GM12878 (cell line): ENCODE measurements around the gene PLXND1. TPM values are rescaled to one million over a fixed set of nuclear protein-coding genes. Genes with fewer than 3 reads are reported as not detected.
"Not testable (repeated sequence)": the region's sequence is repeated elsewhere in the genome, so short reads cannot be mapped to it uniquely, and the experiment has no call there.

Experiments
- ATAC-seq: fragments of 200-7000 bp; cut with Tn5 transposase; 3 replicates; pipeline ENCODE4 v1.9.1; 2020; ENCODE audit warnings: mild to moderate bottlenecking, moderate library complexity
- BruUV-seq: library from RNA; stranded (reverse); fragments of 400-500 nt; replicated peaks from 2 replicates; lab custom pipeline; 2021; lab: Mats Ljungman, UMichigan
- CTCF ChIA-PET: fragments of 300-600 bp; sonication (Branson Sonifier 250); formaldehyde crosslinking; extraction: SDS; loops from one replicate; lab custom pipeline; 2021; ENCODE audit warnings: inconsistent platforms; lab: Yijun Ruan, JAX
- POLR2A ChIA-PET: fragments of 350-600 bp; formaldehyde crosslinking; extraction: SDS; loops from one replicate; lab custom pipeline; 2021; ENCODE audit warnings: inconsistent platforms; lab: Charles Lee
- RAD21 ChIA-PET: fragments of 300-600 bp; sonication (Branson Sonifier 250); formaldehyde crosslinking; loops from one replicate; lab custom pipeline; 2023; ENCODE audit warnings: antibody characterized with exemption; ENCODE audit not compliant: unreplicated experiment; lab: Charles Lee
- SMC1A ChIA-PET: fragments of 300-600 bp; sonication (Branson Sonifier 250); formaldehyde crosslinking; loops from one replicate; lab custom pipeline; 2023; ENCODE audit not compliant: unreplicated experiment, uncharacterized antibody; lab: Charles Lee
- DNase-seq: peaks from one replicate; pipeline ENCODE4 v3.0.0-alpha.2; 2011; ENCODE audit warnings: low read depth, low spot score
- FAIRE-seq: peaks from 3 replicates; lab custom pipeline; 2011; peaks lifted over from hg19 to GRCh38; lab: Jason Lieb, UNC
- H2AFZ ChIP-seq: 2 replicates; pipeline ENCODE4 v1.6.0; 2011; ENCODE audit warnings: low read depth, low read length, control low read depth; ENCODE audit not compliant: control insufficient read depth
- H3K27ac ChIP-seq: 2 replicates; pipeline ENCODE4 v1.5.1; 2011; ENCODE audit warnings: control low read depth; ENCODE audit not compliant: control insufficient read depth, insufficient read depth
- H3K27me3 ChIP-seq, 2 experiments: replicated peaks in 1 of 2; 2 replicates each; pipeline versions ENCODE4 v1.6.0 to v1.6.1; 2011; ENCODE audit warnings: low read length in 1 of 2; ENCODE audit not compliant: control insufficient read depth in 2 of 2, insufficient read depth in 2 of 2
- H3K36me3 ChIP-seq, 2 experiments: 2 replicates each; pipeline ENCODE4 v1.5.1; 2011; ENCODE audit warnings: low read length in 1 of 2; ENCODE audit not compliant: control insufficient read depth in 2 of 2, insufficient read depth in 2 of 2
- H3K4me1 ChIP-seq: 2 replicates; pipeline ENCODE4 v1.6.1; 2011; ENCODE audit warnings: mild to moderate bottlenecking, low read length, moderate library complexity, mixed read lengths; ENCODE audit not compliant: control insufficient read depth, insufficient read depth
- H3K4me2 ChIP-seq: 2 replicates; pipeline ENCODE4 v1.6.0; 2011; ENCODE audit warnings: control low read depth; ENCODE audit not compliant: control insufficient read depth, insufficient read depth
- H3K4me3 ChIP-seq: fragments of 200-600 bp; sonication (generic); 2 replicates; pipeline ENCODE4 v1.5.1; 2016
- H3K79me2 ChIP-seq: 2 replicates; pipeline ENCODE4 v1.6.0; 2011; ENCODE audit warnings: low read length; ENCODE audit not compliant: control insufficient read depth, insufficient read depth
- H3K9ac ChIP-seq: 2 replicates; pipeline ENCODE4 v1.8.0; 2011; ENCODE audit warnings: low read length, control low read depth, mixed read lengths; ENCODE audit not compliant: control insufficient read depth, insufficient read depth
- H3K9me3 ChIP-seq: replicated peaks from 3 replicates; pipeline ENCODE4 v1.5.1; 2011; ENCODE audit warnings: mild to moderate bottlenecking, low read length; ENCODE audit not compliant: control insufficient read depth, insufficient read depth
- H4K20me1 ChIP-seq: 2 replicates; pipeline ENCODE4 v1.6.0; 2011; ENCODE audit not compliant: control insufficient read depth, insufficient read depth
- BACH1 ChIP-seq: fragments of 450-650 bp; IDR thresholded peaks from 2 replicates; pipeline ENCODE4 v1.6.1; 2017; ENCODE audit warnings: mild to moderate bottlenecking, borderline replicate concordance
- BCL11A ChIP-seq: IDR thresholded peaks from 2 replicates; pipeline ENCODE4 v1.6.1; 2011; ENCODE audit warnings: low read depth, low read length
- CREM ChIP-seq: IDR thresholded peaks from 2 replicates; pipeline ENCODE4 v1.6.1; 2014; ENCODE audit warnings: antibody characterized with exemption, low read depth
- MTA3 ChIP-seq: IDR thresholded peaks from 2 replicates; pipeline ENCODE4 v1.6.1; 2012; ENCODE audit warnings: low read length, inconsistent platforms, borderline replicate concordance
- MYC ChIP-seq: IDR thresholded peaks from 2 replicates; pipeline ENCODE4 v1.6.1; 2011; ENCODE audit warnings: mild to moderate bottlenecking, low read length, moderate library complexity, inconsistent platforms; ENCODE audit not compliant: insufficient read depth, insufficient replicate concordance, insufficient read length, severe bottlenecking
- SMC3 ChIP-seq: IDR thresholded peaks from 2 replicates; pipeline ENCODE4 v1.6.1; 2011; ENCODE audit warnings: low read length, improper control_type of control experiment, borderline replicate concordance
- WGBS: methylation state at CpG from one replicate; pipeline ENCODE4 v1.1.6; 2016; ENCODE audit warnings: low lambda C conversion rate; ENCODE audit not compliant: insufficient replicate concordance, insufficient coverage; ENCODE audit errors: missing lambda C conversion rate; 5-methylcytosine and 5-hydroxymethylcytosine counted together
- in situ Hi-C: fragments of 300-500 bp; cut with MboI; formaldehyde crosslinking; loops from 9 replicates; pipeline ENCODE4 v1.14.3; 2018; ENCODE audit warnings: mixed read lengths
- intact Hi-C: fragments of 100-400 bp; cut with micrococcal nuclease; formaldehyde crosslinking; loops from one replicate; pipeline ENCODE4 v1.14.2; 2022; ENCODE audit not compliant: unreplicated experiment
- polyA plus RNA-seq, 11 experiments: library from polyadenylated mRNA; depleted of rRNA in 4 of 11; unstranded in 6 of 11; stranded (reverse) in 5 of 11; fragments of >200 nt; fragmentation: Nextera tagmentation in 4 of 11; fragmentation: Illumina TruSeq in 1 of 11; extraction: Ambion mirVana in 4 of 11; extraction: Trizol in 1 of 11; gene quantifications; 1 replicate in 1 of 11; 2 replicates in 10 of 11; pipeline versions ENCODE4 v1.2.1 to v1.2.3, GENCODE V29; 2011 to 2016; ENCODE audit warnings: inconsistent platforms in 2 of 11, missing spikeins in 2 of 11, low read depth in 1 of 11
- total RNA-seq, 4 experiments: library from RNA; depleted of rRNA in 3 of 4; stranded (reverse); fragments of >200 nt in 3 of 4; fragmentation: Illumina TruSeq in 1 of 4; extraction: Trizol in 1 of 4; gene quantifications; 2 replicates each; pipeline versions ENCODE4 v1.2.1 to v1.2.3, GENCODE V29; 2013 to 2021
- TF ChIP-seq, protein P1 (sequence below): IDR thresholded peaks from 2 replicates; pipeline ENCODE4 v1.6.1; 2011; ENCODE audit warnings: low read depth, low read length, improper control_type of control experiment, borderline replicate concordance

The PLXND1 gene
- total and polyA plus RNA-seq, 10 of the 15 experiments (the other 5 are each of a cell fraction or from before 2014, with no cell fraction given): 0.01 to 2.3 (median 0.72) TPM; not detected in 7

DNA sequence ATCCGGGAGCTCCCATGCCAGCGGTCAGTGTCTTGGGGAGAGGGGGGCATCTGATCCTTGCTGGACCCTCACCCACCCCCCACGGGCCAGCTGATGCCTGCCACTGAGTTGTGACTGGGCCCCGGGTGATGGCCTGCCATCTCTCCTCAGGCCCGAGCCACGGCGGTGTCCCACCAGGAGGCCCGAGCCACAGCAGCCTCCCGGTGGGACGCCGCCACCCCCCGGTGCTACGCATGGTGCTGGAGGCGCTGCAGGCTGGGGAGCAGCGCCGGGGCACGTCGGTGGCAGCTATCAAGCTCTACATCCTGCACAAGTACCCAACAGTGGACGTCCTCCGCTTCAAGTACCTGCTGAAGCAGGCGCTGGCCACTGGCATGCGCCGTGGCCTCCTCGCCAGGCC, 59.2 kb downstream of the PLXND1 start:
- in situ Hi-C loops: no loop called here
- H3K79me2 ChIP-seq: no peaks in the 10 kb centered on the region
- no peaks in the 10 kb centered on the region for H4K20me1 ChIP-seq
- WGBS: 63% methylated on average over 24 of the region's 24 CpGs
- ChIA-PET SMC1A (no interaction called here), POLR2A (interaction anchor here (1.2 kb wide), 1 partner anchor 12 kb away, joined by 3 read pairs; no protein-coding TSS in a partner anchor), CTCF (no interaction called here), RAD21 (no interaction called here)
- FAIRE-seq: no peak
- no peak overlapping the region for H3K9ac ChIP-seq
- no peaks in the 10 kb centered on the region for H3K4me1 ChIP-seq
- H3K36me3 ChIP-seq: no peaks in the 10 kb centered on the region
- no peak overlapping the region for H3K4me3 ChIP-seq
- H3K9me3 ChIP-seq: no peaks in the 10 kb centered on the region
- no peak overlapping the region for H3K4me2 ChIP-seq
- H3K27me3 ChIP-seq: peaks cover 0 to 3% of the 10 kb centered on the region in 2 experiments; a peak in 3 of 4 replicates
- intact Hi-C loops: no loop called here
- no peak for ATAC-seq
- no TSS peak for BruUV-seq
- H2AFZ ChIP-seq: no peak overlapping the region
- TF ChIP-seq MYC: no peak
- TF ChIP-seq SMC3: no peak
- no peak for TF ChIP-seq MTA3
- TF ChIP-seq CREM: no peak
- no peak for TF ChIP-seq BCL11A
- TF ChIP-seq, protein P1, sequence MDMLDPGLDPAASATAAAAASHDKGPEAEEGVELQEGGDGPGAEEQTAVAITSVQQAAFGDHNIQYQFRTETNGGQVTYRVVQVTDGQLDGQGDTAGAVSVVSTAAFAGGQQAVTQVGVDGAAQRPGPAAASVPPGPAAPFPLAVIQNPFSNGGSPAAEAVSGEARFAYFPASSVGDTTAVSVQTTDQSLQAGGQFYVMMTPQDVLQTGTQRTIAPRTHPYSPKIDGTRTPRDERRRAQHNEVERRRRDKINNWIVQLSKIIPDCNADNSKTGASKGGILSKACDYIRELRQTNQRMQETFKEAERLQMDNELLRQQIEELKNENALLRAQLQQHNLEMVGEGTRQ: no peak
- TF ChIP-seq BACH1: no peak
- H3K27ac ChIP-seq: no peak overlapping the region
- DNase-seq: no peak

DNA sequence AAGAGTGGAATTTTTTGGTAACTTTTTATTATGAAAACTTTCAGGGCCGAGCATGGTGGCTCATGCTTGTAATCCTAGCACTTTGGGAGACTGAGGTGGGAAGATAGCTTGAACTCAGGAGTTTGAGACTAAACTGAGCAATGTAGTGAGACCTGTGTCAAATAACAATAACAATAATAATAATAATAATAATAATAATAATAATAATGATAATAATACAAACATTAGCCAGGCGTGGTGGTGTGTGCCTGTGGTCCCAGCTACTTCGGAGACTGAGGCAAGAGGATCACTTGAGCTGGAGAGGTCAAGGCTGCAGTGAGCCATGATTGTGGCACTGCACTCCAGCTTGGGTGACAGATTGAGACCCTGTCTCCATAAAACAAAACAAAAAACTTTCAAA, 60.5 kb downstream of the PLXND1 start:
- in situ Hi-C loops, H3K27ac ChIP-seq, H2AFZ ChIP-seq, H3K9ac ChIP-seq, RAD21 ChIA-PET, H4K20me1 ChIP-seq, CTCF ChIA-PET, H3K4me3 ChIP-seq, H3K9me3 ChIP-seq, H3K36me3 ChIP-seq, ATAC-seq, intact Hi-C loops, H3K79me2 ChIP-seq, H3K4me2 ChIP-seq, BruUV-seq, H3K27me3 ChIP-seq, POLR2A ChIA-PET, FAIRE-seq, DNase-seq, H3K4me1 ChIP-seq: not testable (repeated sequence)
- WGBS: 1% methylated on average over 3 of the region's 3 CpGs
- SMC1A ChIA-PET: interaction anchor here (0.8 kb wide), 1 partner anchor 8 kb away, joined by 3 read pairs; no protein-coding TSS in a partner anchor
